GM12878 (cell line): ENCODE results near the gene CLDN5.

Experiments used
- CTCF ChIP-seq, 3 experiments: IDR thresholded peaks in 2 of 3; conservative IDR thresholded peaks in 1 of 3; 2 replicates each; pipeline ENCODE4 v1.5.1; 2011; ENCODE audit warnings: low read depth in 3 of 3, low read length in 3 of 3, mild to moderate bottlenecking in 3 of 3, control low read depth in 2 of 3, moderate library complexity in 2 of 3, inconsistent platforms in 1 of 3, mixed read lengths in 1 of 3; ENCODE audit not compliant: control insufficient read depth in 2 of 3, insufficient read depth in 1 of 3; ENCODE audit errors: extremely low read depth in 1 of 3
- ELK1 ChIP-seq: IDR thresholded peaks from 2 replicates; pipeline ENCODE4 v1.6.1; 2012; ENCODE audit warnings: low read depth, low read length, improper control_type of control experiment
- ETV6 ChIP-seq, 2 experiments: fragments of 450-650 bp in 1 of 2; IDR thresholded peaks in 1 of 2; conservative IDR thresholded peaks in 1 of 2; 2 replicates each; pipeline ENCODE4 v1.6.1; 2014; ENCODE audit warnings: antibody characterized with exemption in 1 of 2, borderline replicate concordance in 1 of 2, low read depth in 1 of 2, mild to moderate bottlenecking in 1 of 2, moderate library complexity in 1 of 2
- FOXM1 ChIP-seq: IDR thresholded peaks from 2 replicates; pipeline ENCODE4 v1.6.1; 2012; ENCODE audit warnings: low read depth, mild to moderate bottlenecking, inconsistent platforms, low read length, moderate library complexity
- NFXL1 ChIP-seq: fragments of 450-650 bp; IDR thresholded peaks from 2 replicates; pipeline ENCODE4 v1.6.1; 2017; ENCODE audit warnings: antibody characterized with exemption, mild to moderate bottlenecking, borderline replicate concordance
- NR2C2 ChIP-seq: IDR thresholded peaks from 2 replicates; pipeline ENCODE4 v1.6.1; 2011; ENCODE audit warnings: borderline replicate concordance, low read depth; ENCODE audit not compliant: control insufficient read depth, insufficient read length
- POLR2A ChIP-seq: IDR thresholded peaks from 2 replicates; pipeline ENCODE4 v1.6.1; 2011; ENCODE audit warnings: low read depth, mild to moderate bottlenecking, low read length
- POLR2AphosphoS2 ChIP-seq: IDR thresholded peaks from 2 replicates; pipeline ENCODE4 v1.6.1; 2011; ENCODE audit warnings: low read depth, mild to moderate bottlenecking, low read length, improper control_type of control experiment, moderate library complexity
- RAD21 ChIP-seq: IDR thresholded peaks from 2 replicates; pipeline ENCODE4 v1.6.1; 2011; ENCODE audit warnings: mild to moderate bottlenecking, low read depth, low read length, moderate library complexity; ENCODE audit not compliant: insufficient read depth
- REST ChIP-seq: IDR thresholded peaks from 2 replicates; pipeline ENCODE4 v1.6.1; 2012; ENCODE audit warnings: mild to moderate bottlenecking, low read depth, low read length
- TBL1XR1 ChIP-seq: IDR thresholded peaks from 2 replicates; pipeline ENCODE4 v1.6.1; 2012; ENCODE audit warnings: low read depth, low read length, improper control_type of control experiment
- USF1 ChIP-seq: IDR thresholded peaks from 2 replicates; pipeline ENCODE4 v1.6.1; 2011; ENCODE audit warnings: borderline replicate concordance, low read depth, mild to moderate bottlenecking, moderate library complexity, mixed read lengths, low read length; ENCODE audit not compliant: insufficient read depth; ENCODE audit errors: extremely low read length
- ZBTB33 ChIP-seq: fragments of 450-650 bp; IDR thresholded peaks from 2 replicates; pipeline ENCODE4 v1.6.1; 2017; ENCODE audit warnings: mild to moderate bottlenecking
- ZNF274 ChIP-seq: IDR thresholded peaks from one replicate; pipeline ENCODE4 v1.8.0; 2011; ENCODE audit not compliant: insufficient read length, insufficient read depth

- TF ChIP-seq ZBTB33 = no peak
- TF ChIP-seq FOXM1 = no peak
- no peak for TF ChIP-seq TBL1XR1
- no peak for TF ChIP-seq CTCF (IDR thresholded peaks at IDR 0.05 in 2 of 3, conservative IDR thresholded peaks at IDR 0.05 in 1 of 3; ENCODE audit: control insufficient read depth in 2 of 3, extremely low read depth in 1 of 3, insufficient read depth in 1 of 3, low read depth in 3 of 3, low read length in 3 of 3)
- no peak for TF ChIP-seq USF1
- TF ChIP-seq POLR2A = no peak
- no peak for TF ChIP-seq ZNF274
- TF ChIP-seq ELK1 = no peak
- TF ChIP-seq ETV6 (conservative IDR thresholded peaks at IDR 0.05 in 1 of 2, IDR thresholded peaks at IDR 0.05 in 1 of 2; ENCODE audit: borderline replicate concordance in 1 of 2, low read depth in 1 of 2) = no peak
- TF ChIP-seq REST = no peak
- TF ChIP-seq NR2C2 = no peak
- no peak for TF ChIP-seq NFXL1
- TF ChIP-seq RAD21 = no peak
- no peak for TF ChIP-seq POLR2AphosphoS2
Measured at GRCh38 chr22:19525666-19526065, 1.5 kb upstream of the CLDN5 start.
